Type B pancreatic cell (in vitro differentiated cells): ENCODE measurements around the gene CA5A. TPM values are rescaled to one million over a fixed set of nuclear protein-coding genes. Genes with fewer than 3 reads are reported as not detected.

Source experiments
- DNase-seq: peaks from one replicate; pipeline ENCODE4 v3.0.0; 2021; ENCODE audit warnings: mixed read lengths; ENCODE audit not compliant: unreplicated experiment; ENCODE audit errors: extremely low spot score
- H3K27ac Mint-ChIP-seq: 2 replicates; pipeline ENCODE4 v1.8.0; 2021; ENCODE audit warnings: mild to moderate bottlenecking, mixed read lengths
- H3K27me3 Mint-ChIP-seq: 2 replicates; pipeline ENCODE4 v1.8.0; 2021; ENCODE audit warnings: mixed read lengths
- H3K36me3 Mint-ChIP-seq: 2 replicates; pipeline ENCODE4 v1.8.0; 2021; ENCODE audit warnings: mixed read lengths
- H3K4me1 Mint-ChIP-seq: one replicate; pipeline ENCODE4 v1.8.0; 2021; ENCODE audit warnings: mixed read lengths; ENCODE audit not compliant: unreplicated experiment
- H3K4me3 Mint-ChIP-seq: 2 replicates; pipeline ENCODE4 v1.8.0; 2021; ENCODE audit warnings: mild to moderate bottlenecking, mixed read lengths
- H3K9me3 Mint-ChIP-seq: 2 replicates; pipeline ENCODE4 v1.8.0; 2021; ENCODE audit warnings: mixed read lengths
- CTCF ChIP-seq: fragments of 200-600 bp; sonication (generic); conservative IDR thresholded peaks from 2 replicates; pipeline ENCODE4 v1.5.0; 2021; ENCODE audit warnings: antibody characterized with exemption, mild to moderate bottlenecking
- total RNA-seq: library from RNA; stranded (reverse); gene quantifications from 2 replicates; pipeline ENCODE4 v1.2.1, GENCODE V29; 2021; ENCODE audit warnings: low replicate concordance

CA5A gene
- total RNA-seq, 1 donor from 2014 or later, result 0.70 TPM

DNA sequence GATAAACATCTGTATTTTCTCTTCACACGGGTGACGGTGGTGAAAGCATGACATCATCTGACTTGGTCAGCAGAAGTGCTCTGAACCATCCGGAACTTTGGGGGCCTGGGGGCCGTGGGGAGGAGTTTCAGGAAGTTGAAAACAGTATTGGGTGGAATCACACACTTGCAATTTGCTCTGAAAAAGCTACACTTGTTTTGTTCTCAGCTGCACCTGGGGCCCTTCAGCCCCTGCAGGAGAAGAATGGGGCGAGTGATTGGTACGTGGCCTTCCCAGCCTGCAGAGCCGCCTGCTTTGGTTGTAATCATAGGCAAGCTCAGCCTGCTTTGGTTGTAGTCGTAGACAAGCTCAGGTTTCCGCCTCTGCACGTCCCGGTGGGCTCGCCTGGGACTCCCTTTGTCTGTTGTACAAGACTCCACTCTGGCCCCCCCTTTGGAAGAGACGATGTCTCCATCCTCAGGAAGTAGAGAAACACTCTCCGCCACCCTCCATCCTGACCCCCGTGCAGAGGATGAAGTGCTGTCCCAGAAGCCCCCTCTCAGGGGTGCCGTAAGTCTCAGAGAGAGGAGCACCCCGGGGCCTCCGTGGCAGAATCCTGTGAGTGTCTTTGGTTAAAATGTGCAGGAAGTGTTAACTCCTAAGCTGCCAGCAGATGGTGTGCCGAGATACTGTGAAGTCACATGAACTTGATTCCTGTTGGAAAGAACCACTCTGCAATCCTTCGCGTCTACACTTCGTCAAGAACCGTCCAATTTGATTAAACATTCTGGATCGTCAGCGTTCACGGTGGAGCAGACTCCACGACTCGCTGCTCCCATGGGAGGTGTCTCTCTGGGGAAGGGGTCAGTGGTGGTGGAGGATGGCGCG is 20.3 kb upstream of the CA5A start:
- DNase-seq, result no peak
- Mint-ChIP-seq H3K27me3 (no peaks in the 10 kb centered on the region), H3K36me3 (peaks cover 23% of the 10 kb centered on the region), H3K4me1 (peaks cover 74% of the 10 kb centered on the region), H3K9me3 (no peaks in the 10 kb centered on the region), H3K4me3 (peak overlapping the region; percentile 81), H3K27ac (peak overlapping the region; percentile 92)
- TF ChIP-seq CTCF, result peak; percentile 61

DNA sequence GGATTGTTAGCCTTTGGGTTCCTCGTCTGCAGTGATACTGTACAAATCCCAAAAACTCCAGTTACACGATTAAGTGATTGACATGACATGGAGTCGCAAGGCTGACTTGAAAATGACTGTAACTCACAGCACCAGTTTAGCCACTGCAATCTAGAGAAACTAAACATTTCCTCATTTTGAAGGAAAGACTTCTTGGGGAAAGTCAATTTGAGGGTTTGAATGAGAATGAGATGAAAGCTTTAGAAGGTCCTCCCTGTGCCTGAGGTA is 19.7 kb upstream of the CA5A start:
- Mint-ChIP-seq H3K27ac (peak overlapping the region; percentile 92), H3K4me1 (peaks cover 70% of the 10 kb centered on the region), H3K36me3 (peaks cover 21% of the 10 kb centered on the region), H3K9me3 (no peaks in the 10 kb centered on the region), H3K27me3 (no peaks in the 10 kb centered on the region), H3K4me3 (peak overlapping the region; percentile 81)
- no peak for DNase-seq
- TF ChIP-seq CTCF, result no peak

GRCh38 chr16:87955302-87956097 is 19.2 kb upstream of the CA5A start:
- Mint-ChIP-seq H3K9me3 (no peaks in the 10 kb centered on the region), H3K36me3 (peaks cover 21% of the 10 kb centered on the region), H3K4me1 (peaks cover 71% of the 10 kb centered on the region), H3K27me3 (no peaks in the 10 kb centered on the region), H3K4me3 (no peak overlapping the region), H3K27ac (peak overlapping the region; percentile 92)
- TF ChIP-seq CTCF, result no peak
- no peak for DNase-seq

DNA sequence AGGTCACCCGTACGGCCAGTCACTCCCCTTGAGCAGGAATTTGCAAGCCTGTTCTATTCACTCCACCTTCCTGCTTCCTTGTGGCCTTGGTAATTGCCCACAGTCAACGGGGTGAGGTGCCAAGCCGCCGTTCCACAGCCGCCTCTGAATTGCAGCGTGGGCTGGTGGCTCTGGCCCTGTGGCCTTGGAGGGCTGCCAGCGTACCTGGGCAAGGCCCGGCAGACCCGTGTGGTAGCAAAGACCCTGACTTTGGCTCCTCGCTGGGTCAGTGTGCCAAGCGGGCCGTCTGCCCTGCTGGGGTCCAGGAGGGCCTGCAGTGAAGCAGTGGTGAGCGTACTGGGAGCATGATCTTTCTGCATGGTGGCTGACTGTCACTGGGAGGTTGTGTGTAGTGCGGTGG is 18.5 kb upstream of the CA5A start:
- H3K27me3 Mint-ChIP-seq, result no peaks in the 10 kb centered on the region
- peaks cover 21% of the 10 kb centered on the region for H3K36me3 Mint-ChIP-seq
- DNase-seq, result no peak
- H3K4me3 Mint-ChIP-seq, result no peak overlapping the region
- TF ChIP-seq CTCF, result no peak
- H3K9me3 Mint-ChIP-seq, result no peaks in the 10 kb centered on the region
- H3K27ac Mint-ChIP-seq, result no peak overlapping the region
- peaks cover 66% of the 10 kb centered on the region for H3K4me1 Mint-ChIP-seq

GRCh38 chr16:87954361-87954760 is 18.0 kb upstream of the CA5A start:
- Mint-ChIP-seq H3K9me3 (no peaks in the 10 kb centered on the region), H3K4me3 (peak overlapping the region; percentile 76), H3K4me1 (peaks cover 64% of the 10 kb centered on the region), H3K36me3 (peaks cover 21% of the 10 kb centered on the region), H3K27ac (peak overlapping the region; percentile 86), H3K27me3 (no peaks in the 10 kb centered on the region)
- no peak for TF ChIP-seq CTCF
- no peak for DNase-seq
